Measurements from ENCODE around the gene NAV2.

Gene NAV2

GRCh38 chr11:19711911-19712280, 741 bp upstream of the NAV2 start:
- DNase-seq (ENCODE audit: extremely low read depth, low read depth): no peak
- no peak for TF ChIP-seq CTCF (IDR thresholded peaks at IDR 0.05; ENCODE audit: low read depth, low read length)

- no peak for DNase-seq (ENCODE audit: extremely low read depth, low read depth)
- no peak for TF ChIP-seq CTCF (IDR thresholded peaks at IDR 0.05; ENCODE audit: low read depth, low read length)
These were observed 772 bp downstream of the NAV2 start for GRCh38 chr11:19713196-19714021.

- DNase-seq (ENCODE audit: extremely low read depth, low read depth): no peak
- TF ChIP-seq CTCF (IDR thresholded peaks at IDR 0.05; ENCODE audit: low read depth, low read length): no peak
These were observed 1.4 kb downstream of the NAV2 start for GRCh38 chr11:19714022-19714386.

GRCh38 chr11:19714387-19715363, 2.0 kb downstream of the NAV2 start:
- no peak for TF ChIP-seq CTCF (IDR thresholded peaks at IDR 0.05; ENCODE audit: low read depth, low read length)

GRCh38 chr11:19715373-19715772, 2.7 kb downstream of the NAV2 start:
- no peak for DNase-seq (ENCODE audit: extremely low read depth, low read depth)
- no peak for TF ChIP-seq CTCF (IDR thresholded peaks at IDR 0.05; ENCODE audit: low read depth, low read length)

More at GRCh38 chr11:19714387-19715363, 2.0 kb downstream of the NAV2 start:
- DNase-seq (ENCODE audit: extremely low read depth, low read depth): no peak

DNA sequence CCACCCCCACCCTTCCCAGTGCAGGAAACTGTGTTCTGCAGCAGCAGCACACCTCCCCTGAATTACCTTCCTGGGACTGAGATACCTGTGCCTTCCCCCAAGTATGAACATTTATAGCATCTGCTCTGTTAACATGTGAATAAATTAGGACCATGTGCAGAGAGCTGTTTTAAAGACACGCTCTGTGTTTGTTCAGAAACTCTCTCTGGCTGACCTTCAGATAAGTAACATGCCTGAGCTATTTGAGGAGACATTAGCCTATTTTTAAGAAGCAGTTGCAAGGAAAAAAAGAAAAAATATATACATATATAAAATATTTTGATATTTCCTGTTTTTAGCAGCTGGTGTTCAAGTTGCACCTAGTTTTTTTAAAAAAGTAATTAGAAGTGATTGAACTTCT, 5.4 kb downstream of the NAV2 start:
- no peak for DNase-seq (ENCODE audit: extremely low read depth, low read depth)
- TF ChIP-seq CTCF (IDR thresholded peaks at IDR 0.05; ENCODE audit: low read depth, low read length): no peak

DNA sequence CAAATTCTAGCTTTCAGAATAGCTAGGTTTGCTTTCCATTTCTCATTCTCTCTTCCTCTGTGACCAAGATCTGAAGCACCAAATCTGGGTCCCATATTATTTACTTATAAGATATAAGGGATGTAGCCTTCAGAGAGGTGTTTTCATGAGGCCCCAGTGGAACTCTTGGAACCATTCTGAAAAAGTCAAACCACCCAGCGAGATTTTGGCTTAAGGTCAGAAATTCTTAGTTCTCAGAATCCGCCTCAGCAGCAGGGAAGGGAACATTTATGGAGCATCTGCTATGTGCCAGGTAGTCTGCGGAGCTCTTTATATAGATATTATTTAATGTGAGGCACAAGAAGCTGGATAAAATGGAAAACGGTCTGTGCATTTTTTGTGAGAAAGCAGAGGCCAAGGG, 6.3 kb downstream of the NAV2 start:
- TF ChIP-seq CTCF (IDR thresholded peaks at IDR 0.05; ENCODE audit: low read depth, low read length): no peak
- DNase-seq (ENCODE audit: extremely low read depth, low read depth): no peak

Data from AG09319 (cell line).